ENCODE results near the gene MYOM3. TPM values are rescaled to one million over a fixed set of nuclear protein-coding genes. Genes with fewer than 3 reads are reported as not detected.

MYOM3 gene
- total and polyA plus RNA-seq, 2 of the 13 experiments (the other 11 are each of a cell fraction or from before 2014, with no cell fraction given), result 5.8 to 15.3 TPM

DNA sequence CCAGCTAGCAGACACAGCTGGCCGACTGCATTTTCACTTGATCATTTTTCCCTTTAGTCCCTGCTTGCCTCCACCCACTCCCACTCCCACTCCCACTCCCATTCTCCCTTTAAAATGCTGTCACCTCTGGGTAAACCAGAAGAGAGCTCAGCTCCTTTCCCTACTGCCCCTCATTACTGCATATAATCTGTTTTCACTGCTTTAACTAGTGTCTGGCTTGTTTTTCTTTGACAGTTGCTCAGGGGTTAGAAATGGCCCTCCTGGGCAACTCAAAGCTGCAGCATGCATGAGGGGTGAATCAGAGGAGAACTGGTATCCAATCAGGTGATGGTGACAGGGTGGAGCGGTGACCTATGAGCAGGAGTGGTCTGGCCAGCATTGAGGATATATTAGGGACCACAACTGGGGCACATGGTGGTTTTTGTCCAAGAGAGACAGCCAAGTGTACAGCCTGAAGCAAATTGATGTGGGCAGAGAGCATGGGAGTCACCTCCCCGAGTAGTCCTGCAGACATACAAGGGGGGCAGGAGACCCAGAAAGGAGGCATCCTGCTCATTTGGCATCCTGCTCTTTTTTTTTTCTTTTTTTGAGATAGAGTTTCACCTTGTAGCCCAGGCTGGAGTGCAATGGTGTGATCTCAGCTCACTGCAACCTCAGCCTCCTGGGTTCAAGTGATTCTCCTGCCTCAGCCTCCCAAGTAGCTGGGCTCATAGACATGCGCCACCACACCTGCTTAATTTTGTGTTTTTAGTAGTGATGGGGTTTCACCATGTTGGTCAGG is 89.2 kb downstream of the MYOM3 start (continued):
- TF ChIP-seq STAT6 (CRISPR knock-in tag; IDR thresholded peaks at IDR 0.05; ENCODE audit: borderline replicate concordance) (no peak), NFE2 (CRISPR knock-in tag; IDR thresholded peaks at IDR 0.05) (no peak), ZNF564 (CRISPR knock-in tag; IDR thresholded peaks at IDR 0.05) (no peak), TBP (CRISPR knock-in tag; IDR thresholded peaks at IDR 0.05) (no peak), ZKSCAN8 (CRISPR knock-in tag; IDR thresholded peaks at IDR 0.05; ENCODE audit: borderline replicate concordance) (no peak), FOXA3 (CRISPR knock-in tag; IDR thresholded peaks at IDR 0.05) (no peak), ATF6 (CRISPR knock-in tag; conservative IDR thresholded peaks at IDR 0.05) (no peak), NFIC (IDR thresholded peaks at IDR 0.05; ENCODE audit: low read length) (no peak), DR1 (CRISPR knock-in tag; IDR thresholded peaks at IDR 0.05) (peak; percentile 74; the same call in 1 of the 2 replicates), SAP130 (CRISPR knock-in tag; IDR thresholded peaks at IDR 0.05; ENCODE audit: low read depth) (peak; percentile 63), RFXAP (CRISPR knock-in tag; IDR thresholded peaks at IDR 0.05; ENCODE audit: borderline replicate concordance) (no peak), IKZF4 (CRISPR knock-in tag; IDR thresholded peaks at IDR 0.05; ENCODE audit: borderline replicate concordance, low read depth, not compliant biosample characterization) (peak; percentile 30), ZFP36L2 (CRISPR knock-in tag; IDR thresholded peaks at IDR 0.05) (no peak), CEBPB (IDR thresholded peaks at IDR 0.05; ENCODE audit: borderline replicate concordance, low read depth, low read length) (no peak), PREB (CRISPR knock-in tag; IDR thresholded peaks at IDR 0.05) (no peak), MZF1 (CRISPR knock-in tag; IDR thresholded peaks at IDR 0.05; ENCODE audit: borderline replicate concordance) (no peak), MED1 (CRISPR knock-in tag; IDR thresholded peaks at IDR 0.05) (peak; percentile 67), ETV6 (CRISPR knock-in tag; conservative IDR thresholded peaks at IDR 0.05) (no peak)
- TF ChIP-seq, protein P1, sequence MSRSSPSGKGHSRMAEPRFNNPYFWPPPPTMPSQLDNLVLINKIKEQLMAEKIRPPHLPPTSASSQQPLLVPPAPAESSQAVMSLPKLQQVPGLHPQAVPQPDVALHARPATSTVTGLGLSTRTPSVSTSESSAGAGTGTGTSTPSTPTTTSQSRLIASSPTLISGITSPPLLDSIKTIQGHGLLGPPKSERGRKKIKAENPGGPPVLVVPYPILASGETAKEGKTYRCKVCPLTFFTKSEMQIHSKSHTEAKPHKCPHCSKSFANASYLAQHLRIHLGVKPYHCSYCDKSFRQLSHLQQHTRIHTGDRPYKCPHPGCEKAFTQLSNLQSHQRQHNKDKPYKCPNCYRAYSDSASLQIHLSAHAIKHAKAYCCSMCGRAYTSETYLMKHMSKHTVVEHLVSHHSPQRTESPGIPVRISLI (CRISPR knock-in tag; IDR thresholded peaks at IDR 0.05; ENCODE audit: borderline replicate concordance), result 0 out of 2 replicates have a peak, but pooled peaks have one; percentile 25
- TF ChIP-seq, protein P2, sequence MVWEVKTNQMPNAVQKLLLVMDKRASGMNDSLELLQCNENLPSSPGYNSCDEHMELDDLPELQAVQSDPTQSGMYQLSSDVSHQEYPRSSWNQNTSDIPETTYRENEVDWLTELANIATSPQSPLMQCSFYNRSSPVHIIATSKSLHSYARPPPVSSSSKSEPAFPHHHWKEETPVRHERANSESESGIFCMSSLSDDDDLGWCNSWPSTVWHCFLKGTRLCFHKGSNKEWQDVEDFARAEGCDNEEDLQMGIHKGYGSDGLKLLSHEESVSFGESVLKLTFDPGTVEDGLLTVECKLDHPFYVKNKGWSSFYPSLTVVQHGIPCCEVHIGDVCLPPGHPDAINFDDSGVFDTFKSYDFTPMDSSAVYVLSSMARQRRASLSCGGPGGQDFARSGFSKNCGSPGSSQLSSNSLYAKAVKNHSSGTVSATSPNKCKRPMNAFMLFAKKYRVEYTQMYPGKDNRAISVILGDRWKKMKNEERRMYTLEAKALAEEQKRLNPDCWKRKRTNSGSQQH (CRISPR knock-in tag; IDR thresholded peaks at IDR 0.05; ENCODE audit: low read depth), result no peak

Data from HepG2 (cell line).